ENCODE data around the gene MAGI1.

- TF ChIP-seq TSHZ2 (CRISPR knock-in tag; IDR thresholded peaks at IDR 0.05), result no peak
- TF ChIP-seq RARB (CRISPR knock-in tag; IDR thresholded peaks at IDR 0.05), result no peak
- TF ChIP-seq PATZ1 (CRISPR knock-in tag; IDR thresholded peaks at IDR 0.05; ENCODE audit: borderline replicate concordance), result no peak
Measured at GRCh38 chr3:65888980-65889706, 149.6 kb downstream of the MAGI1 start.
